Stimulated activated CD8-positive, alpha-beta memory T cell treated with anti-CD3 and anti-CD28 coated beads, Interleukin-4, amount 100 ng/mL, for 24 hours (primary cell): ENCODE data around the gene WFIKKN1.

Experiments used
- DNase-seq: peaks from one replicate; pipeline ENCODE4 v3.0.0-alpha.2; 2020; ENCODE audit warnings: low read depth

WFIKKN1 gene

DNA sequence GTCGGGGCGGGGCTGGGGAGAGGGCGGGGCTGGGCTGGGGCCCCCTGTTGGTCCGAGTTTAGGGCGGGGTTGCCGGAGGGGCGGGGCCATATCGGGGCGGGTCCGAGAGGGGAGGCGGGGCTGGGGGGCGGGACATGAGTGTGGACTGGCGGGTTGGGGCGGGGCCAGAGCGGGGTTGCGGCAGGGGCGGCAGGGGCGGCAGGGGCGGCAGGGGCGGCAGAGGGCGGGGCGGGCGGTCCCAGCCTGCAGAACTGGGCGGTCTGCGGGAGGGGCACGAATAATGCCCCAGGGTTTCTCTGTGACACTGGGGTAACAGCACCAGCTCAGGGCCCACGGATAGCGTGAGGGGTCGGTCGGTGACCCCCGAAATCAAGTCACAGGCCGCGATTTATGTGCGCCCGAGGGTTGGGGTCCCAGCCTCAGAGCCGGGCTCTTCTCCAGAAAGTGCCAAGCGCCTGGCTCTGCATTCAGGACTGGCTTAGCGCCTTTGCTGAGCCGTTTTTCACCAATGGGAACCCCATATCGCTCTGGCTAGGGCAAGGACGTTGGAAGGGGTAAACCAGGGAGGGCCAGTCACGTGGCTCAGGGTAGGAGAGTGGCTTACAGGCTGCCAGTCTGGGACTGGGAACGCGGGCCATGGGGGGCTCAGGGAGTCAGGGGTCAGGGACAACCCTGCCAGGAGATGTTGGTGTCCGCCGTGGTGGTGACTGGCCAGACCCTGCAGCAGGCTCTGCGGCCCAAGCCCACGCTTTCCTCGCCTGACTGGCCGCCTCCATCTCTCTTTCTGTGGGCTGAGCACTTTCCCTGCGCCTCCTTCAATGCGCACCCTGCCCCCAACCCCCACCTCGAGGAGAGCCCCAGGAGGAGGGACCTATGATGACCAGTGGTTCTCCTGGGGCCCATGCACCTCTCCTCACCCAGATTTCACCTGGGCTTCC lies 6.6 kb downstream of the WFIKKN1 start:
- peak; percentile 79 for DNase-seq

DNA sequence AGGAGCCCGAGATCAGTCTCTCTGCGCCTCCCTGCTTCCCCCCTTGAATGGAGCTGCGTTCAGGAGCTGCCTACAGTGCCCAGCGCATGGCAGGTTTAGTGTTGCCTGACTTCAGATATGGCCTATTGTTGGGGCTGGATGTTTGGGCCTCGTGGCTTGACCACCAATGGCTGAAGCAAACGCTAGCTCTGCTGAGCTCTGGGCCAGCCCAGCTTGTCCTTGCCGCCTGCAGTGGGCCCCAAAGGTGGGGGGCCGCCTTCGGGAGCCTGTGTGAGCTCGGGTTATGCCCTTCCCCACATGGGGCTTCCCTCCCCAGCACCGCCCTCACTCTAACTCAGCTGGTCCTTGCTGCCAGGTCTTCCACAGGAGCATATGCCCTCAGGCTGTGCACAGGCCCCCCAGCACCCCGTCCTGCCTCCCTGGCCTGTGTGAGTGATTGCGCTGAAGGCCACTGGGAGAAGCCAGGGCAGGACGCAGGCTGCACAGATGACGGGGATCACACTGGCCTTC lies 7.3 kb downstream of the WFIKKN1 start:
- no peak for DNase-seq

DNA sequence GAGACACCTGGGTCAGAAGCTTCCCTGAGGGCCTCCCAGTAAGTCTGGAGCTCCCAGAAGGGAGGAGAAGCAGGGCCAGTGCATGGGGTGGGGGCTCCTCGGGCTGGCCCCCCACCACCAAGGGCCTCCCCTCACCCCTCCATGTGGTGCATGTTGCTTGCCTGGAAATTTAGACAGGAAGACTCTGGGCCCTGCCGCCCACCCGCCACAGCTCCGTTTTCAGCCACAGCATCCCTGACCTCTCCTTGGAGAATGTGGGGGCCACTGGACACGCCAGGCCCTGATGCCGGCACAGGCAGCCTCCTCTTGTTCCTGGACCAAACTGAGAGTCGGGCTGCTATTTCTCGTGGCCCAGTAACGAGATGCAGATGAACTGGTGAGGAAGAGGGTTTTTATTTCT lies 8.1 kb downstream of the WFIKKN1 start:
- no peak for DNase-seq

DNA sequence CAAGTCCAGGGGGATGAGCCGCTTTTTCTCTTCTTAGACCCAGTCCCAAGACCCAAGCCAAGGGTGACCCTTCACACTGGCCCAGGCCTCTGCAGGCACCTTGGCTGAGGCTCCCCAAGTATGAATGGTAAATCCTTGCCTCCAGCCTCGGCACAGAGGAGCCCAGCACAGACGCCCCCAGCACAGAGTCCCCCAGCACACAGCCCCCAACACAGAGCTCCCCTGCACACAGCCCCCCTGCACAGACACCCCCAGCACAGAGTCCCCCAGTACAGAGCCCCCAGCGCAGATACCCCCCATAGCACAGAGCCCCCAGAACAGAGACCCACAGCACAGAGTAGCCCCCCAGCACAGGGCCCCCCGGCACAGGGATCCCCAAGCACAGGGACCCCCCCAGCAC lies 9.8 kb downstream of the WFIKKN1 start:
- no peak for DNase-seq

DNA sequence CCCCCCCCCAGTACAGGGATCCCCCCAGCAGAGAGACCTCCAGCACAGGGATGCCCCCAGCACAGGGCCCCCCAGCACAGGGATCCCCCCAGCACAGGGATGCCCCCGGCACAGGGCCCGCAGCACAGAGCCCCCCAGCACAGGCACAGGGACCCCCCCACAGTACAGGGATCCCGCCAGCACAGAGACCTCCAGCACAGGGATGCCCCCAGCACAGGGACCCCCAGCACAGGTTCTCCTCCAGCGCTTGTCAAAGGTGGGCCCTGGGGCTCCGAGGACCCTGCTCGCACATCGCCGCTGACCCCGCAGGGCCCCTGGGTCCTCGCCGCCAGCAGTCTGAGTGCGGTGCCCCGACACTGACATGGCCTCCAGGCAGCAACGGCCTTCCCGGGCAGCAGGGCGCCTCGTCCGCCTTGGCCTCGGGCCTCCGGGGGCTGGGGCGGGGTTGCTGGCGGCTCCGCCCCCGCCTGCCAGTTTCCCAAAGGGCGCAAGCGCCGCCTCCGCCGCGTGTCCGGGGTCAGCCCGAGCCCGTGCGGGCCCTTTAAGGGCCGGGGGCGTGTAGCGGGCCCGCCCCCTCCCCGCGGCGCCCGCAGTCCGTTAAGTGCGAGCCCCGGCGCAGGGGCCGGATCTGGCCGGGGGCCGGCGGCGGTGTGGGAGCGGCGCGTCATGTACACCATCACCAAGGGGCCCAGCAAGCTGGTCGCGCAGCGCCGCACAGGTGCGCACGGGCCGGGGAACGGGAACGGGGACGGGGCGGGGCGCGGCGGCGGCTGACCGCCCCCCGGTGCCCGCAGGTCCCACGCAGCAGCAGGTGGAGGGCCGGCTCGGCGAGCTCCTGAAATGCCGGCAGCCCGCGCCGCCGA lies 10.8 kb downstream of the WFIKKN1 start, which contains the start of gene MCRIP2:
MCRIP2 (plus strand) TSS at position 503 of the 863 bp plus-strand sequence; CDS start at position 667, 164 bp downstream.
- peak; percentile 73 for DNase-seq

DNA sequence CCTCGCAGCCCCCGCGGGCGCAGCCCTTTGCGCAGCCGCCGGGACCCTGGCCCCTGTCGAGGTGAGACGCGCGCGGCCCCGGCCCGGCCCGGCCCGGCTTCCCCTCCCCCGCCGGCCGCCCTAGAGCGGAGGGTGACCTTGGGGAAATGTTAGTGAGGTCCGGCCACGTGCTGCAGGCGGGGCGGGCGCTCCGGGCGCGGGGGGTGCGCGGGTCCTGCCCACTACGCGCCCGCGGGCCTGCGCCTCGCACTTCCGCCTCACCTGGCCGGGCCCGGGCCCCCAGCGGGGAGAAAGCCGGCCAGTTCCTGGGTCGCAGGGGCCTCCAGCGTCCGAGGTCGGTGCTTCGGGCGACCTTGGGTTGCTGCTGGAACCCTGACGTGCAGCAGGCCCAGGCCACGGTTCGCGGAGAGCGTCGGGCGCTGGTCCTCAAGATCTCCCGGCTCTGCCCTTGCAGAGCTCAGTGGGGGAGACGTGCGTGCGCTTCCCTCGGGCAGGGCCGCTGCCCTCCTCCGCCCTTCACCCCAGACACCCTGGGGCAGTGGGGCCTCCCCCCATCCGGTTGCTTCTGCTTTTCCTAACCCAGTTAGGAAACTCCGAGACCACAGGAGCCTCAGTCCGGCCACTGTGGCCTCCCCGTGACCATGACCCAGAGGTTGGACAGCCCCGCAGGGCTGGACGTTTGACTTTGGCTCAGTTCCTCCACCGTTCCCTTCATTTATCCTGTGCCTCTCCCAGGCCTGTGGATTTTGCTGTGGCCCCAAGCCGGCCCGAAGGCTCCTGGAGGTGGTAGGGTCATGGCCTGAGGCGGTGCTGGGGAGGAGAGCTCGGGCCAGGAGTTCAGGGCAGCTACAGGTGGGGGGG lies 11.6 kb downstream of the WFIKKN1 start:
- no peak for DNase-seq

DNA sequence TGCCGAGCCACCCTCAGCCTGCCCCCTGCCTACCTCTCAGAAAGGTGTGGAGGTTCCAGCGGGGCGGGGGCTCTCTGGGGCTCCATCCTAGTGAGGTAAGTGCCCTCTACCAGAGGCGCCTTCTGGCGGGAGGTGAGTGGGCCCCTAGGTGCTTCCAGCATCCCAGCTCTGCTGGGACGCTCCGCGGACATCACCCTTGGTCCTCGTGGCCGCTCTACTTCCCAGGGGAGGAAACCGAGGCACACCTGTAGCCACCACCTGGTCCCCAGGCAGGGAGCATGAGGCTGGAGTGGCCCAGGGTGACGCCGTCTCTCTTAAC lies 12.2 kb downstream of the WFIKKN1 start:
- no peak for DNase-seq

DNA sequence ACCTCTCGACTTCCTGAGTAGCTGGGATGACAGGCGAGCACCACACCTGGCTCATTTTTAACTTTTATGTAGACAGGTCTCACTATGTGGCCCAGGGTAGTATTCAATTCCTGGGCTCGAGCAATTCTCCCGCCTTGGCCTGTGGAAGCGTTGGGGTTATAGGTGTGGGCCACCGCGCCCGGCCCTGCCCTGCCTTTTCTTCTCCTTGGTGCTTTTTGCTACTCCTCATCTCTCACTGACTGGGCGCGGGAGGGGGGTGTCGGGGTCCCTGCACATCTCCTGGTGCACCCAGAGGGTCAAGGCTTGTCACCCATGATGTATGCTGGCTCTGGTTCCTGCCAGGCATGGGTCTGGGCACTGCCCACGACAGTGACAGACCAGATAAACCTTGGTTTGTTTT lies 13.8 kb downstream of the WFIKKN1 start:
- DNase-seq = no peak

DNA sequence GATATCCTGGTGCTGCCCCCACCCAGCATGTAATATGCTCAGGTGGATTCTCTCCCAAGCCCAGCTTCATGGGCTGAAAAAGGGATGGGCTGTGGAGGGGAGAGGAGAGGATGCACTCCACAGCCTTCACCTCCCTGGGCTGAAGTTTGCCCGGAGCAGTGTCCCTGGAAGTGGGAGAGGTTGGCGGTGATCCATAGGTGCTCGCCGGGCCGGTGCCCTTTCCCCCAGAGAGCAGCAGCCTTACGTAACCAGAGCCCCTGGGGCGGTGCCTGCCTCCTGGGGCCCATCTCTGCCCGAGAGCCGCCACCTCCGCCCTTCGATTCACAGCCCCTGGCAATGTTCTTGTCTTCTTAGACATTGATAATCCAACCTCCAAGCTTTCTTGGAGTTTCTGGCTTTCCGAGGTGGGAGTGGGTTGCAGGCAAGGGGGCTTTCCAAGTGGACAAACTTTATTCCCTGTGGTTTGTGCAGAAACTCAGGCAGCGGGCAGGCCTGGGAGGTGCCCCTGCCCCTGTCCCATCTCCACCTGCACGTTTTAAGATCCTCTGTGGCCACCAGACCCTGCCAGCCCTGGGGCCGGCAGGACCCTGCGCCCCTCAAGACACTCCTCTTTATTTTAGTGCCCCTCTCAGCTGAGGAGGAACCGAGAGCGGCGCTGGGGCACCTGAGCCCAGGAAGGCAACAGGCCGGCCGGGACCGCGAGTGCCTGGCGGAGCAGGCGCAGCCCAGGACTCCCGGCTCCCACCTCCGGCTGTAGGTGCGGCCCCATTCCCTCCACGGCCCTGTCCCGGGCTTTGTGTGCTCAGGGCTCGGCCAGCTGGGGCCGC lies 15.3 kb downstream of the WFIKKN1 start:
- DNase-seq = no peak

DNA sequence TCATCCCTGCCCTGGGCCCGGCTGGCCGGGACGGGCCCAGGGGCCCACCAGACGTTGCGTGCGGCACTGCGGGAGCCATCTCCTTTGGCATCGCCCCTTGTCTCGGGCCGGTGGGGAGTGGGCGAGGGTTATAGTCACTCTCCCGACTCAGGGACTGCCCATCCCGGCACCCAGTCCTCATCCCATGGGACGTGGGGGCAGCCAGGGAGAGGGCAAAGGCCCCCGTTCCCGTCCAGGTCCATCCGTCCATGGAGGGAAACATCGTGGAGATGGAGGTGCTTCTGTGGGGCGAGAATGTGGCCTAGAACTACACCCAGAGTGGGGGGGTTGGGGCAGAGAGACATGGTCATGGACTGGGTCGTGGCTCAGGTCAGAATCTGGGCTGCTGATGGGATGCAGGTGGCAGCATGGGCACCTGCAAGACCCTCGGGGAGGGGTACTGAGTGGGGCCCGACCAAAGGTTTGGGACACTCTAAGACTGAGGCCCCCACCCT lies 15.9 kb downstream of the WFIKKN1 start:
- no peak for DNase-seq

DNA sequence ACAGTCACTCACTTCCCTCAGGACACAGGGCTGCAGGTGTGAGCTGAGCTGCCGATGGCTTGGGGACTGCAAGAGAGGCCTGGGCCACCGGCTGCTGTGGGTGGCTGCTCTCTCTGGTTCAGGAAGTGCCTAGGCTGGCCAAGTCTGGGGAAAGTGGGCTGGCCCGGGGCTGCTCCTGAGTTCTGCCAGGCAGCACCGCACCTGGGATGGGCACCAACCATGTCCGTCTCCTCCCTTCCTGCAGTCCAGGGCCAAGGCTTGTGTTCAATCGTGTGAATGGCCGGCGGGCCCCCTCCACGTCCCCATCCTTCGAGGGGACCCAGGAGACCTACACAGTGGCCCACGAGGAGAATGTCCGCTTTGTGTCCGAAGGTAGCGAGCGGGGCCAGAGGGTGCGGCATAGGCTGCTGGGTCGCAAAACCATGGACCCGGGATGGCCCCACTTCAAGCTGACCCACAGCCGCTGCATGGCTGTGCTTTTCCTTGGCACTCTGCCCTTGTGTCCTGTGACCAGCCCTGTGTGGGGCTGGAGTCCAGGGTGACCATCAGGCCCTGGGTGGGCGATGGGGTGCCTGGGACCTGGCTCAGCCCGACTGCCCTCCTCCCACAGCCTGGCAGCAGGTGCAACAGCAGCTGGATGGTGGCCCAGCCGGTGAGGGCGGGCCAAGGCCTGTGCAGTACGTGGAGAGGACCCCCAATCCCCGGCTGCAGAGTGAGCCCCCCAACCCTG lies 16.6 kb downstream of the WFIKKN1 start:
- no peak for DNase-seq

DNA sequence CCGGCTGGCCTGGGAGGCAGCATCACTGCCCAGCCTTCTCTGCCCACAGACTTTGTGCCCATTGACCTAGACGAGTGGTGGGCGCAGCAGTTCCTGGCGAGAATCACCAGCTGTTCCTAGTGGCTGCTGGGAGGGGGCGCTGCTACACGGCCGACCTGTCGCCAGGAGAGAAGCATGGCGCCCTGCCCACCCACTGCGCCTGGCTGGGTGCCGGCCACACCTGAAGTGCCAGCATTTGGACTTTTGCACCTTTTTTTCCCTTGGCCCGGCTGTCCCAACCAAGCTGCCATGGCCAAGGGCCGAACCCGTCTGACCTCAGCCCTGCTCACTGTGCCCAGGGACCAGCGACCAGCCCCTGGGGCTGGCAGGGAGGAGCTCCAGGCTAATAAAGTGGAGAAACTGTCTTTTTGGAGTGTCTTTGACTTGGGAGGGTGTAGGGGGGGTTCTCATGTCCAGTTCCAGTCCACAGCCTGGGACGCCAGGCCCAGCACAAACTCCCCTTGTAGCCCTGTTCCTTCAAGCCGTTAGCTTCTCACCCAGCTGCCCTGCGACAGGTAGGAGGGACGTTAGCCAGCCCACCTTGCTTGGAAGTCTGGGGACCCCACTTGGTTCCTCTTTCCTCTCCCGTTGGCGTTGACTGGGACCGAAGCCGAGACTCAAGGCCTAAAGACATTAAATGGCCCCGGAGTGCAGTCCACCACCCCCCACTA lies 17.4 kb downstream of the WFIKKN1 start:
- no peak for DNase-seq

DNA sequence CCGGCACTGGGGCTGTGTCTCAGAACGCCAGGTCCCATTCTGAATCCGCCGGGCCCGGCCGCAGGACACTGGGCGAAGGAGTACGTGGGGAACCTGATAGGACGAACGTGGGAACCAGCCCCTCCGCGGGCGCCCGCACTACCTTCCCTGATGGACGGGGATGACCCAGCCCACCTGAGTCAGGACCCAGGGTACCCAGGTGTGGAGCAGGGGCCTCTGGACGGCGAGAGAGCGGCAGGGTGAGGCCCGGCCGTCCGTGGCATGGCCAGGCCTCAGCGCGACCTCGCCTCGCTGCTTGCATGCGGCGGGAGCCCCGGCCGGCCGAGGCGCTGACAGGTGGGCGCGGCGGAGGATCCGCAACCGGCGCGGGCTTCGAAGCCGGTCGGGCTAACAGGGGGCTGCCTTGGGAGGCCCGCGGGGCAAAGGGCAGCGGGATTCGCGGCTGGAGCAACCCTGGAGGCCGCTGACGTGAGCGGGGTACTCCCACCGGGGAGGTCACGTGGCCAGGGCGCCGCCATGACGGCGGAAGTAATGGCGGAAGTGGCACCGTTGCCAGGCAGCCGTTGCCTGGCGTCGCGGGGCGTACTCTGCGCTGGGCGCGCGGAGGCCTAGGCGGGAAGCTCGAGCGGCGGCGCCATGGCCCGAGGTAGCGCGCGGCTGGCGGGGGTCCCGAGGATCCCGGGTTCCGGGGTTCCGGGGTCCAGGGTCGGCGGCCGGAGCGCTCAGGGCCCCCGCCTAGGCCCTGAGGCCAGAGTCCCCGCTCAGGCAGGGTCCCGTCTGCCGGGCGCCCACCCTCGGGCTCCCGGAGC lies 18.2 kb downstream of the WFIKKN1 start, which contains the start of gene WDR90:
WDR90 (plus strand) TSS at position 585 of the 809 bp plus-strand sequence; CDS start at position 637, 52 bp downstream.
- peak; percentile 93 for DNase-seq

DNA sequence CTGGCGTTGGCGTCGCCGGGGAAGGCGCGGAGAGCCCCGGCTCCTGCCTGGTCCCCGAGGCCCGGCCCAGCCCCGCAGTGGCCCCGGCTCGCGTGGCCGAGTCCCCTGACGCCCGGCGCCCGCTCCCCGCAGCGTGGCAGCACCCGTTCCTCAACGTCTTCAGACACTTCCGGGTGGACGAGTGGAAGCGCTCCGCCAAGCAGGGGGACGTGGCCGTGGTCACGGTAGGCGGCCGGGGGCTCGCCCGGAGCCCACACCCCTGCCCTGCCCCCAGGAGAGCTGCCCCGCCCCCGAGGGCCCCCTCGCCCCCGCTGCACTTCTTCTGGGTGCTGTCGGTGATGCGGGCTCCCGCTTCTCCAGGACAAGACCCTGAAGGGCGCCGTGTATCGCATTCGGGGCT lies 18.8 kb downstream of the WFIKKN1 start:
- no peak for DNase-seq

DNA sequence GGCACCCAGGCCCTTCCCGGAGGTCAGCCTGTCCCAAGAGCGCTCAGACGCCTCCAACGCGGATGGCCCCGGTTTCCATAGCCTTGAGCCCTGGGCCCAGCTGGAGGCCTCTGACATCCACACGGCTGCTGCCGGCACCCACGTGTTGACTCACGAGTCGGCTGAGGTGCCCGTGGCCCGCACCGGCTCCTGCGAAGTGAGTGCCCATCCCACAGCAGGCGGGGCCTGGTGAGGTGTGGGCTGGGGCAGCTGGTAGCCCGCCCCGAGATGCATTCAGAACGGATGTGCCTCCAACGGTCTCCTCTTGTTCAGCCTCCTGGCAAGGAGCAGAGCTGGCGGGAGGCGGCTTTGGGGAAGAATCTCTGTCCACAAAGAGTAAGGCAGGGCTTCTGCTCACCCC lies 21.1 kb downstream of the WFIKKN1 start:
- no peak for DNase-seq

DNA sequence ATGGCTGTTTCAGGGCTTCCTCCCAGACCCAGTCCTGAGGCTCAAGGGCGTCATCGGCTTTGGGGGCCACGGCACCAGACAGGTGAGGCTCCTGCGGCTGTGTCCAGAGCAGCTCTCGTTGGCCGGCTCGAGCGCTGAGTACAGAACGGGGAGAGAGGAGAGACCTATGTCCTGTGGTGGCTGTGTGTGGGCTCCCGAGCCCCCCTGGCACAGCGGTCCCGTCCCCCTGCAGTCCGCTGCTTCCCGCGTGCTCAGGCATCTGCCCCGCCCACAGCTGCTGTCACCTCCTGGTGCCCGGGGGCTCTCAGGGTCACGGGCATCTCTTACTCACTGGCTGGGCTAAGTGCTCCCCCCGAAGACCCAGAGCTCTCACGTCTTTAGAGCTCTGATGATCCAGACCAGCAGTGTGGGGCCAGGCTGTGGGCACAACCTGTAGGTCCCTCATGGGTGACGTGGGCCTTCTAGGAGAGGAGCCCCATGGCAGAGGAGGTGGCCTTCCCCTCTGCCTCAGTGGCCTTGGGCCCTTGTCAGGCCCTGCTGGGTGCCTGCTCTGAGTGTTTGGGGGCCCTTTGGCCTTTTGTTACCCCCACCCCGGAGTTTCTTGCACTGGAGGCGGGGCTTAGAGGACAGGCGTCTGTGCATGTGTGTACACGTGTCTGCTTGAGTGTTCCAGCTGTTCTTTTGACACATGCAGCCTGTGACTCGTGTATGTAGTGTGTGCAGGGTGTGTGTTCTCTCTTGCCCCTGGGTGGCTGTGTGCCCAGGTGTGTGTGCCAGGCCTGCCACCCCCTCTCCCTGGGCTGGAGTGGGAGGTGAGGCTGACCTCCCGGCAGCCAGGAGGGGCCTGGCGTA lies 21.9 kb downstream of the WFIKKN1 start:
- no peak for DNase-seq

DNA sequence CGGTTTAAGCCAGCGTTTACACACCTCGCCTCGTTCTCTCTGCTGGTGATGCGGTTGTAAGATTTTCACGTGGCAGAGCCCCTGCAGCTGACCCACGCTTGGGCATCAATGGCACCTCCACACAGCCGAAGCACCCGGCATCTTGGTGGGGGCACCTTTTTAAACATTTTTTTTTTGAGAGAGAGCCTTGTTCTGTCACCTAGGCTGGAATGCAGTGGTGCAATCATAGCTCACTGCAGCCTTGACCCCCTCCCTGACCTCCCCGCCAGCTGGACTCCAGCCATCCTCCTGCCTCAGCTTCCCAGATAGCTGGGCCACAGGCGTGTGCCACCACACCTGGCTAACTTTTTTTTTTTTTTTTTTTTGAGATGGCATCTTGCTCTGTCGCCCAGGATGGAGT lies 23.2 kb downstream of the WFIKKN1 start:
- DNase-seq = no peak
